SU-DHL-6 (cell line): Measurements from ENCODE around the gene RAD51AP2.

ENCODE experiments used
- H2AFZ ChIP-seq: fragments of 200-600 bp; sonication (generic); 2 replicates; pipeline ENCODE4 v1.6.1; 2014; ENCODE audit warnings: low read depth, mild to moderate bottlenecking, moderate library complexity, mixed read lengths, antibody characterized with exemption, low read length; ENCODE audit not compliant: severe bottlenecking
- H3F3A ChIP-seq: fragments of 200-600 bp; shearing (Covaris generic); 2 replicates; pipeline ENCODE4 v1.6.0; 2016; ENCODE audit warnings: antibody characterized with exemption, mild to moderate bottlenecking; ENCODE audit not compliant: insufficient read depth
- H3K27ac ChIP-seq: fragments of 200-600 bp; sonication (generic); 2 replicates; pipeline ENCODE4 v1.5.1; 2016; ENCODE audit warnings: low read depth, mild to moderate bottlenecking, low read length, moderate library complexity, mixed read lengths
- H3K27me3 ChIP-seq: fragments of 200-600 bp; sonication (generic), shearing (Covaris generic); 2 replicates; pipeline ENCODE4 v1.6.0; 2014; ENCODE audit warnings: mild to moderate bottlenecking, low read length
- H3K36me3 ChIP-seq: fragments of 200-600 bp; sonication (generic); 2 replicates; pipeline ENCODE4 v1.6.1; 2014; ENCODE audit warnings: mild to moderate bottlenecking, low read length, mixed read lengths
- H3K4me2 ChIP-seq: fragments of 300-600, 200-600 bp; shearing (Covaris generic), sonication (generic); 2 replicates; pipeline ENCODE4 v1.6.0; 2014; ENCODE audit warnings: low read length, low read depth, mild to moderate bottlenecking; ENCODE audit not compliant: poor library complexity, severe bottlenecking
- H3K4me3 ChIP-seq: fragments of 200-600 bp; sonication (generic); 2 replicates; pipeline ENCODE4 v1.5.1; 2014; ENCODE audit warnings: antibody characterized with exemption, low read length, mild to moderate bottlenecking, mixed read lengths; ENCODE audit not compliant: insufficient read depth, poor library complexity, severe bottlenecking
- H3K79me2 ChIP-seq: fragments of 200-600 bp; sonication (generic); 2 replicates; pipeline ENCODE4 v1.6.1; 2014; ENCODE audit warnings: mild to moderate bottlenecking, low read length, moderate library complexity; ENCODE audit not compliant: insufficient read depth
- H3K9ac ChIP-seq: fragments of 200-600 bp; sonication (generic); 2 replicates; pipeline ENCODE4 v1.7.0; 2014; ENCODE audit warnings: mild to moderate bottlenecking, low read length
- H3K9me2 ChIP-seq: fragments of 200-600 bp; sonication (generic); replicated peaks from 2 replicates; pipeline ENCODE4 v1.6.1; 2014; ENCODE audit warnings: low read length; ENCODE audit not compliant: insufficient read depth
- H3K9me3 ChIP-seq: fragments of 200-600 bp; sonication (generic); 2 replicates; pipeline ENCODE4 v1.6.1; 2014; ENCODE audit warnings: low read length, mixed read lengths; ENCODE audit not compliant: insufficient read depth
- H4K20me1 ChIP-seq: fragments of 200-600 bp; sonication (generic); 2 replicates; pipeline ENCODE4 v1.6.1; 2014; ENCODE audit warnings: low read depth, mild to moderate bottlenecking, antibody characterized with exemption, low read length, moderate library complexity, mixed read lengths
- CTCF ChIP-seq: fragments of 200-600 bp; sonication (generic); IDR thresholded peaks from one replicate; pipeline ENCODE4 v1.5.1; 2017; ENCODE audit warnings: antibody characterized with exemption, mild to moderate bottlenecking, low read length, moderate library complexity; ENCODE audit not compliant: insufficient read depth, poor library complexity, severe bottlenecking
- EZH2phosphoT487 ChIP-seq: fragments of 200-600 bp; sonication (generic), shearing (Covaris generic); conservative IDR thresholded peaks from 2 replicates; pipeline ENCODE4 v1.6.1; 2018; ENCODE audit warnings: mild to moderate bottlenecking, antibody characterized with exemption, low read length, moderate library complexity, mixed read lengths

RAD51AP2 gene

GRCh38 chr2:17483496-17483895 is 34.7 kb downstream of the RAD51AP2 start:
- H3K4me3 ChIP-seq: no peak overlapping the region
- no peak overlapping the region for H3K4me2 ChIP-seq
- no peaks in the 10 kb centered on the region for H3K36me3 ChIP-seq
- H3K9me2 ChIP-seq: no peaks in the 10 kb centered on the region
- no peaks in the 10 kb centered on the region for H4K20me1 ChIP-seq
- H3F3A ChIP-seq: no peaks in the 10 kb centered on the region
- H3K27ac ChIP-seq: no peak overlapping the region
- no peak for TF ChIP-seq EZH2phosphoT487
- no peak for TF ChIP-seq CTCF
- no peaks in the 10 kb centered on the region for H3K27me3 ChIP-seq
- no peaks in the 10 kb centered on the region for H3K79me2 ChIP-seq
- no peak overlapping the region for H2AFZ ChIP-seq
- H3K9ac ChIP-seq: no peak overlapping the region
- H3K9me3 ChIP-seq: no peaks in the 10 kb centered on the region

- Histone ChIP-seq H2AFZ (no peak overlapping the region), H3K9me2 (no peaks in the 10 kb centered on the region), H3K27me3 (no peaks in the 10 kb centered on the region), H3K4me2 (no peak overlapping the region), H3K36me3 (no peaks in the 10 kb centered on the region), H3K27ac (no peak overlapping the region), H3F3A (no peaks in the 10 kb centered on the region), H3K9ac (no peak overlapping the region), H3K4me3 (no peak overlapping the region), H4K20me1 (no peaks in the 10 kb centered on the region), H3K79me2 (no peaks in the 10 kb centered on the region), H3K9me3 (no peaks in the 10 kb centered on the region)
- no peak for TF ChIP-seq EZH2phosphoT487
- no peak for TF ChIP-seq CTCF
Observed at GRCh38 chr2:17482651-17483050, 35.6 kb downstream of the RAD51AP2 start.

GRCh38 chr2:17479875-17480274 is 38.4 kb downstream of the RAD51AP2 start:
- no peaks in the 10 kb centered on the region for H3K79me2 ChIP-seq
- no peaks in the 10 kb centered on the region for H3K9me2 ChIP-seq
- no peak overlapping the region for H3K27ac ChIP-seq
- no peak overlapping the region for H3K4me2 ChIP-seq
- no peak for TF ChIP-seq CTCF
- no peak for TF ChIP-seq EZH2phosphoT487
- H3K4me3 ChIP-seq: no peak overlapping the region
- no peaks in the 10 kb centered on the region for H3K36me3 ChIP-seq
- no peak overlapping the region for H2AFZ ChIP-seq
- no peaks in the 10 kb centered on the region for H3K27me3 ChIP-seq
- H4K20me1 ChIP-seq: no peaks in the 10 kb centered on the region
- H3K9me3 ChIP-seq: no peaks in the 10 kb centered on the region
- H3K9ac ChIP-seq: no peak overlapping the region
- no peaks in the 10 kb centered on the region for H3F3A ChIP-seq
